HepG2 (cell line): ENCODE measurements around the gene CTF1. TPM values are rescaled to one million over a fixed set of nuclear protein-coding genes. Genes with fewer than 3 reads are reported as not detected.
A peak's percentile ranks its signal among the peaks of the same experiment; 100 is the strongest.

Experiments used
- ATAC-seq: fragments of 200-7000 bp; cut with Tn5 transposase; 3 replicates; pipeline ENCODE4 v1.9.1; 2020; ENCODE audit warnings: mild to moderate bottlenecking, moderate library complexity
- BruUV-seq: library from RNA; stranded (reverse); fragments of 400-500 nt; replicated peaks from 2 replicates; lab custom pipeline; 2021; lab: Mats Ljungman, UMichigan
- CTCF ChIA-PET: fragments of 300-600 bp; formaldehyde crosslinking; extraction: SDS; loops from one replicate; lab custom pipeline; 2021; ENCODE audit warnings: low total read pairs, inconsistent platforms, low intra/inter-chr PET ratio; lab: Yijun Ruan, JAX
- POLR2A ChIA-PET: fragments of 350-600 bp; sonication (Branson Sonifier 250); formaldehyde crosslinking; loops from one replicate; lab custom pipeline; 2020; ENCODE audit warnings: antibody characterized with exemption, inconsistent platforms; lab: Yijun Ruan, JAX
- DNase-seq: peaks from one replicate; pipeline ENCODE4 v3.0.0-alpha.2; 2015; ENCODE audit warnings: low spot score
- FAIRE-seq: peaks from 3 replicates; lab custom pipeline; 2011; peaks lifted over from hg19 to GRCh38; lab: Jason Lieb, UNC
- H2AFZ ChIP-seq: one replicate; pipeline ENCODE4 v1.6.1; 2011; ENCODE audit warnings: low read length, inconsistent platforms
- H3K27ac ChIP-seq: fragments of 300-600 bp; 3 replicates; pipeline ENCODE4 v1.8.0; 2011; ENCODE audit warnings: mixed run types, mild to moderate bottlenecking, mixed read lengths, low read length, inconsistent platforms; ENCODE audit not compliant: insufficient read depth; ENCODE audit errors: extremely low read length
- H3K27me3 ChIP-seq, 2 experiments: fragments of 200-600 bp in 1 of 2; 2 replicates in 1 of 2; 3 replicates in 1 of 2; pipeline versions ENCODE4 v1.6.0 to v1.8.0; 2011; ENCODE audit warnings: low read length in 2 of 2, mild to moderate bottlenecking in 2 of 2, moderate library complexity in 2 of 2, inconsistent platforms in 1 of 2; ENCODE audit not compliant: insufficient read depth in 2 of 2, control insufficient read depth in 1 of 2
- H3K36me3 ChIP-seq, 2 experiments: fragments of 200-600 bp in 1 of 2; replicated peaks in 1 of 2; 2 replicates in 1 of 2; 3 replicates in 1 of 2; pipeline versions ENCODE4 v1.5.1 to v1.8.0; 2011; ENCODE audit warnings: low read length in 2 of 2, inconsistent platforms in 1 of 2; ENCODE audit not compliant: insufficient read depth in 2 of 2, control insufficient read depth in 1 of 2
- H3K4me1 ChIP-seq: 2 replicates; pipeline ENCODE4 v1.5.1; 2012; ENCODE audit warnings: low read length, inconsistent platforms; ENCODE audit not compliant: insufficient read depth
- H3K4me2 ChIP-seq: 2 replicates; pipeline ENCODE4 v1.6.0; 2011; ENCODE audit warnings: low read depth, low read length, inconsistent platforms
- H3K4me3 ChIP-seq, 3 experiments: fragments of 200-600 bp in 1 of 3; sonication (generic), shearing (Covaris generic) in 1 of 3; replicated peaks in 1 of 3; 2 replicates each; pipeline ENCODE4 v1.5.1; 2011 to 2016; ENCODE audit warnings: low read length in 3 of 3, inconsistent platforms in 2 of 3, low read depth in 2 of 3, mild to moderate bottlenecking in 2 of 3, control low read depth in 1 of 3, mixed read lengths in 1 of 3; ENCODE audit not compliant: insufficient read depth in 1 of 3
- H3K79me2 ChIP-seq: one replicate; pipeline ENCODE4 v1.6.1; 2011; ENCODE audit warnings: low read length, inconsistent platforms; ENCODE audit not compliant: insufficient read depth
- H3K9ac ChIP-seq: 2 replicates; pipeline ENCODE4 v1.6.0; 2011; ENCODE audit warnings: mild to moderate bottlenecking, low read depth, low read length, inconsistent platforms; ENCODE audit not compliant: insufficient read depth
- H3K9me3 ChIP-seq: 2 replicates; pipeline ENCODE4 v1.5.1; 2012; ENCODE audit warnings: mild to moderate bottlenecking, low read length
- H4K20me1 ChIP-seq: 2 replicates; pipeline ENCODE4 v1.6.0; 2011; ENCODE audit warnings: inconsistent platforms, mild to moderate bottlenecking, low read length, moderate library complexity; ENCODE audit not compliant: insufficient read depth
- AGO2 ChIP-seq: fragments of 200-400 bp; formaldehyde crosslinking; optimal IDR thresholded peaks from 2 replicates; pipeline ENCODE3; 2017; ENCODE audit warnings: mild to moderate bottlenecking, low read depth, low read length, moderate library complexity
- FOXK1 ChIP-seq: sonication (generic); formaldehyde crosslinking; IDR thresholded peaks from 2 replicates; pipeline ENCODE4 v1.4.0; 2020; ENCODE audit warnings: low read depth, missing genetic modification reagents, borderline replicate concordance
- NONO ChIP-seq, 2 experiments: fragments of 450-650 bp in 1 of 2; sonication (generic) in 1 of 2; formaldehyde crosslinking in 1 of 2; IDR thresholded peaks in 1 of 2; conservative IDR thresholded peaks in 1 of 2; 2 replicates each; pipeline versions ENCODE4 v1.6.1 to v1.8.0; 2017 to 2022; ENCODE audit warnings: mild to moderate bottlenecking in 1 of 2, missing genetic modification reagents in 1 of 2, moderate library complexity in 1 of 2
- RBFOX2 ChIP-seq: fragments of 200-400 bp; formaldehyde crosslinking; IDR thresholded peaks from 2 replicates; pipeline ENCODE4 v1.6.1; 2017; ENCODE audit warnings: low read depth, mild to moderate bottlenecking, low read length
- ZBTB40 ChIP-seq, 2 experiments: fragments of 450-650 bp in 1 of 2; sonication (generic) in 1 of 2; formaldehyde crosslinking in 1 of 2; IDR thresholded peaks; 2 replicates each; pipeline versions ENCODE4 v1.6.1 to v1.8.0; 2016 to 2022; ENCODE audit warnings: antibody characterized with exemption in 1 of 2, mild to moderate bottlenecking in 1 of 2, missing genetic modification reagents in 1 of 2
- WGBS: methylation state at CpG from one replicate; pipeline ENCODE4 v1.1.6; 2017; ENCODE audit warnings: low lambda C conversion rate; 5-methylcytosine and 5-hydroxymethylcytosine counted together
- in situ Hi-C: cut with HindIII; loops from 2 replicates; pipeline ENCODE4 v1.10.0; 2017; ENCODE audit warnings: low pct_unique_long_range_greater_than_20kb; ENCODE audit not compliant: extremely low pct_ligation_motif_present
- intact Hi-C: fragments of 100-400 bp; cut with micrococcal nuclease; formaldehyde crosslinking; loops from one replicate; pipeline ENCODE4 v1.10.0; 2022; ENCODE audit not compliant: unreplicated experiment
- polyA plus RNA-seq, 8 experiments: library from polyadenylated mRNA; depleted of rRNA in 3 of 8; stranded (reverse) in 7 of 8; unstranded in 1 of 8; fragments of >200 nt; fragmentation: Illumina TruSeq in 4 of 8; extraction: Trizol in 4 of 8; gene quantifications; 2 replicates each; pipeline versions ENCODE4 v1.2.1 to v1.2.3, GENCODE V29; 2011 to 2016; ENCODE audit warnings: low read depth in 4 of 8, missing spikeins in 1 of 8, mixed read lengths in 1 of 8; ENCODE audit not compliant: insufficient read depth in 1 of 8
- total RNA-seq, 5 experiments: library from RNA; depleted of rRNA; stranded (reverse); fragments of >200 nt; fragmentation: Illumina TruSeq; extraction: Trizol; gene quantifications; 2 replicates each; pipeline ENCODE4 v1.2.3, GENCODE V29; 2016; ENCODE audit warnings: low read depth in 1 of 5

The CTF1 gene
- total and polyA plus RNA-seq, 2 of the 13 experiments (the other 11 are each of a cell fraction or from before 2014, with no cell fraction given), result 0.13 to 1.8 TPM

GRCh38 chr16:30930160-30930571, 33.8 kb downstream of the CTF1 start:
- H3K9me3 ChIP-seq, result no peaks in the 10 kb centered on the region
- ChIA-PET CTCF (no interaction called here), POLR2A (no interaction called here)
- intact Hi-C loops (no loop called here), in situ Hi-C loops (no loop called here)
- TF ChIP-seq RBFOX2, result peak; percentile 56
- peak; percentile 65 for TF ChIP-seq AGO2
- TF ChIP-seq FOXK1 (CRISPR knock-in tag), result no peak
- H3K27me3 ChIP-seq, result no peaks in the 10 kb centered on the region
- no peaks in the 10 kb centered on the region for H3K79me2 ChIP-seq
- 98% methylated on average over 12 of the region's 35 CpGs for WGBS
- peaks cover 7% of the 10 kb centered on the region; the same call in 1 of the 2 replicates for H3K4me1 ChIP-seq
- H3K9ac ChIP-seq, result no peak overlapping the region
- H4K20me1 ChIP-seq, result no peaks in the 10 kb centered on the region
- DNase-seq (no peak), FAIRE-seq (no peak), ATAC-seq (no peak)
- H3K4me3 ChIP-seq, result no peak overlapping the region
- no peak overlapping the region for H3K4me2 ChIP-seq
- H3K36me3 ChIP-seq, result peaks cover 11 to 25% of the 10 kb centered on the region in 2 experiments
- BruUV-seq, result no TSS peak
- H3K27ac ChIP-seq, result no peak overlapping the region
- H2AFZ ChIP-seq, result no peak overlapping the region

GRCh38 chr16:30931068-30931650, 34.7 kb downstream of the CTF1 start:
- H3K9ac ChIP-seq, result no peak overlapping the region
- no peak overlapping the region for H2AFZ ChIP-seq
- intact Hi-C loops (no loop called here), in situ Hi-C loops (no loop called here)
- peaks cover 17 to 27% of the 10 kb centered on the region in 2 experiments for H3K36me3 ChIP-seq
- ChIA-PET CTCF (no interaction called here), POLR2A (interaction anchor here (1.8 kb wide), 1 partner anchor 11 kb away, joined by 6 read pairs; no protein-coding TSS in a partner anchor)
- DNase-seq (no peak), ATAC-seq (no peak), FAIRE-seq (no peak)
- no peak overlapping the region for H3K27ac ChIP-seq
- no TSS peak for BruUV-seq
- no peaks in the 10 kb centered on the region for H3K9me3 ChIP-seq
- 81% methylated on average over 12 of the region's 12 CpGs for WGBS
- peaks cover 6% of the 10 kb centered on the region; the same call in 1 of the 2 replicates for H3K4me1 ChIP-seq
- no peak overlapping the region for H3K4me2 ChIP-seq
- no peak overlapping the region for H3K4me3 ChIP-seq
- no peaks in the 10 kb centered on the region for H3K79me2 ChIP-seq
- H3K27me3 ChIP-seq, result no peaks in the 10 kb centered on the region
- no peaks in the 10 kb centered on the region for H4K20me1 ChIP-seq
- TF ChIP-seq NONO (IDR thresholded peaks at IDR 0.05) (no peak), NONO (CRISPR knock-in tag; conservative IDR thresholded peaks at IDR 0.05) (no peak), ZBTB40 (IDR thresholded peaks at IDR 0.05) (no peak), ZBTB40 (CRISPR knock-in tag; IDR thresholded peaks at IDR 0.05) (no peak)
